ENCODE data around the gene FLNC.

Gene FLNC

GRCh38 chr7:128876586-128876977 lies 46.4 kb downstream of the FLNC start:
- in situ Hi-C loops (cut with HindIII; ENCODE audit: low sequenced_read_pairs) = no loop called here

GRCh38 chr7:128876978-128877755 lies 47.0 kb downstream of the FLNC start:
- in situ Hi-C loops (cut with HindIII; ENCODE audit: low sequenced_read_pairs) = no loop called here

GRCh38 chr7:128877756-128878120 lies 47.5 kb downstream of the FLNC start:
- in situ Hi-C loops (cut with HindIII; ENCODE audit: low sequenced_read_pairs) = no loop called here

GRCh38 chr7:128878226-128879105 lies 48.3 kb downstream of the FLNC start:
- in situ Hi-C loops (cut with HindIII; ENCODE audit: low sequenced_read_pairs) = no loop called here

GRCh38 chr7:128879461-128879938 lies 49.3 kb downstream of the FLNC start:
- in situ Hi-C loops (cut with HindIII; ENCODE audit: low sequenced_read_pairs) = no loop called here

GRCh38 chr7:128879939-128880746 lies 49.9 kb downstream of the FLNC start:
- in situ Hi-C loops (cut with HindIII; ENCODE audit: low sequenced_read_pairs) = no loop called here

- in situ Hi-C loops (cut with HindIII; ENCODE audit: low sequenced_read_pairs) = no loop called here
Measured at GRCh38 chr7:128880791-128881457, 50.7 kb downstream of the FLNC start.

- in situ Hi-C loops (cut with HindIII; ENCODE audit: low sequenced_read_pairs) = no loop called here
Measured at GRCh38 chr7:128881458-128882125, 51.4 kb downstream of the FLNC start.

GRCh38 chr7:128882134-128882533 lies 51.9 kb downstream of the FLNC start:
- in situ Hi-C loops (cut with HindIII; ENCODE audit: low sequenced_read_pairs) = no loop called here

- in situ Hi-C loops (cut with HindIII; ENCODE audit: low sequenced_read_pairs) = no loop called here
Measured at GRCh38 chr7:128883622-128884448, 53.6 kb downstream of the FLNC start.

- in situ Hi-C loops (cut with HindIII; ENCODE audit: low sequenced_read_pairs) = no loop called here
Measured at GRCh38 chr7:128884561-128885369, 54.6 kb downstream of the FLNC start.

GRCh38 chr7:128885370-128886187 lies 55.4 kb downstream of the FLNC start:
- in situ Hi-C loops (cut with HindIII; ENCODE audit: low sequenced_read_pairs) = no loop called here

- in situ Hi-C loops (cut with HindIII; ENCODE audit: low sequenced_read_pairs) = no loop called here
Measured at GRCh38 chr7:128886391-128887168, 56.4 kb downstream of the FLNC start.

- in situ Hi-C loops (cut with HindIII; ENCODE audit: low sequenced_read_pairs) = no loop called here
Measured at GRCh38 chr7:128887169-128888038, 57.2 kb downstream of the FLNC start.

- in situ Hi-C loops (cut with HindIII; ENCODE audit: low sequenced_read_pairs) = no loop called here
Measured at GRCh38 chr7:128888039-128888755, 58.0 kb downstream of the FLNC start.

Data from DLD1 (cell line).